Keratinocyte (primary cell): ENCODE data around the gene GRM2.

ENCODE experiments used
- EZH2 ChIP-seq: IDR thresholded peaks from one replicate; pipeline ENCODE4 v1.6.1; 2012; ENCODE audit warnings: inconsistent platforms, mild to moderate bottlenecking, low read length, moderate library complexity
- TF ChIP-seq, protein P1 (sequence below), 3 experiments: IDR thresholded peaks in 1 of 3; conservative IDR thresholded peaks in 1 of 3; optimal IDR thresholded peaks in 1 of 3; 2 replicates in 2 of 3; 3 replicates in 1 of 3; pipeline versions ENCODE3 to v1.5.1; 2011; ENCODE audit warnings: low read length in 3 of 3, mild to moderate bottlenecking in 3 of 3, moderate library complexity in 2 of 3, control low read depth in 1 of 3, inconsistent platforms in 1 of 3; ENCODE audit not compliant: insufficient read depth in 2 of 3; ENCODE audit errors: extremely low read depth in 1 of 3

DNA sequence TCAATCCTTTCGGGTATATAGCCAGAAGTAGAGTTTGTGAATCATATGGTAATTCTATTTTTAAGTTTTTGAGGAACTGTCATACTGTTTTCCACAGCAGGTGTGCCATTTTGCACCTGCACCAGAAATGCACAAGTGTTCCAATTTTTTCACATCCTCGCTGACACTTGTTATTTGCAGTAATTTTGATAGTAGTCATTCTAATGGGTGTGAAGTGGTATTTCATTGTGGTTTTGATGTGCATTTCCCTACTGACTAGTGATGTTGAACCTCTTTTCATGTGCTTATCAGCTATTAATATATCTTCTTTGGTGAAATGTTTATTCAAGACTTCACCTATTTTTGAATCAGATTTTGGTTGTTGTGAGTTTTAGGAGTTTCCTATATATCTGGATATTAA is 29.1 kb downstream of the GRM2 start:
- TF ChIP-seq, protein P1, sequence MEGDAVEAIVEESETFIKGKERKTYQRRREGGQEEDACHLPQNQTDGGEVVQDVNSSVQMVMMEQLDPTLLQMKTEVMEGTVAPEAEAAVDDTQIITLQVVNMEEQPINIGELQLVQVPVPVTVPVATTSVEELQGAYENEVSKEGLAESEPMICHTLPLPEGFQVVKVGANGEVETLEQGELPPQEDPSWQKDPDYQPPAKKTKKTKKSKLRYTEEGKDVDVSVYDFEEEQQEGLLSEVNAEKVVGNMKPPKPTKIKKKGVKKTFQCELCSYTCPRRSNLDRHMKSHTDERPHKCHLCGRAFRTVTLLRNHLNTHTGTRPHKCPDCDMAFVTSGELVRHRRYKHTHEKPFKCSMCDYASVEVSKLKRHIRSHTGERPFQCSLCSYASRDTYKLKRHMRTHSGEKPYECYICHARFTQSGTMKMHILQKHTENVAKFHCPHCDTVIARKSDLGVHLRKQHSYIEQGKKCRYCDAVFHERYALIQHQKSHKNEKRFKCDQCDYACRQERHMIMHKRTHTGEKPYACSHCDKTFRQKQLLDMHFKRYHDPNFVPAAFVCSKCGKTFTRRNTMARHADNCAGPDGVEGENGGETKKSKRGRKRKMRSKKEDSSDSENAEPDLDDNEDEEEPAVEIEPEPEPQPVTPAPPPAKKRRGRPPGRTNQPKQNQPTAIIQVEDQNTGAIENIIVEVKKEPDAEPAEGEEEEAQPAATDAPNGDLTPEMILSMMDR (optimal IDR thresholded peaks at IDR 0.05 in 1 of 3, IDR thresholded peaks at IDR 0.05 in 1 of 3, conservative IDR thresholded peaks at IDR 0.05 in 1 of 3; ENCODE audit: extremely low read depth in 1 of 3, insufficient read depth in 2 of 3, low read length in 3 of 3): no peak
- no peak for TF ChIP-seq EZH2
